ENCODE results near the gene ATP9B. TPM values are rescaled to one million over a fixed set of nuclear protein-coding genes. Genes with fewer than 3 reads are reported as not detected.

ATP9B gene
- total RNA-seq, 1 donor from 2014 or later: 48.6 TPM

- TF ChIP-seq CTCF (IDR thresholded peaks at IDR 0.05): no peak
- H3K36me3 ChIP-seq: no peaks in the 10 kb centered on the region
- H3K27me3 ChIP-seq (ENCODE audit: low read depth): no peaks in the 10 kb centered on the region
- no peaks in the 10 kb centered on the region for H3K9me3 ChIP-seq
- DNase-seq (peak; percentile 51), ATAC-seq (peak in 1 of 2 donors; percentile 3)
- peak overlapping the region; percentile 70 for H3K4me3 ChIP-seq
- peak overlapping the region; percentile 84 for H3K27ac ChIP-seq
- peaks cover 62% of the 10 kb centered on the region for H3K4me1 ChIP-seq
- intact Hi-C loops (cut with DNase I): no loop called here
Measured at GRCh38 chr18:79400591-79401381, 331.6 kb downstream of the ATP9B start.

GRCh38 chr18:79401494-79402208, 332.5 kb downstream of the ATP9B start:
- Histone ChIP-seq H3K4me3 (no peak overlapping the region), H3K27me3 (ENCODE audit: low read depth) (no peaks in the 10 kb centered on the region), H3K36me3 (no peaks in the 10 kb centered on the region), H3K27ac (peak overlapping the region; percentile 49), H3K4me1 (peaks cover 66% of the 10 kb centered on the region), H3K9me3 (no peaks in the 10 kb centered on the region)
- no peak for ATAC-seq
- peak; percentile 45 for DNase-seq
- intact Hi-C loops (cut with DNase I): no loop called here
- TF ChIP-seq CTCF (IDR thresholded peaks at IDR 0.05): no peak

GRCh38 chr18:79402209-79402576, 333.0 kb downstream of the ATP9B start:
- Histone ChIP-seq H3K27ac (peak overlapping the region; percentile 76), H3K27me3 (ENCODE audit: low read depth) (no peaks in the 10 kb centered on the region), H3K36me3 (no peaks in the 10 kb centered on the region), H3K9me3 (no peaks in the 10 kb centered on the region), H3K4me3 (no peak overlapping the region), H3K4me1 (peaks cover 64% of the 10 kb centered on the region)
- no peak for ATAC-seq
- TF ChIP-seq CTCF (IDR thresholded peaks at IDR 0.05): no peak
- peak; percentile 47 for DNase-seq
- intact Hi-C loops (cut with DNase I): no loop called here

- H3K4me3 ChIP-seq: peak overlapping the region; percentile 27
- peak overlapping the region; percentile 76 for H3K27ac ChIP-seq
- no peak for TF ChIP-seq CTCF (IDR thresholded peaks at IDR 0.05)
- intact Hi-C loops (cut with DNase I): no loop called here
- peaks cover 64% of the 10 kb centered on the region for H3K4me1 ChIP-seq
- DNase-seq (peak; percentile 78), ATAC-seq (peak; percentile 32 to 33)
- no peaks in the 10 kb centered on the region for H3K9me3 ChIP-seq
- no peaks in the 10 kb centered on the region for H3K27me3 ChIP-seq (ENCODE audit: low read depth)
- H3K36me3 ChIP-seq: no peaks in the 10 kb centered on the region
Measured at GRCh38 chr18:79402977-79403722, 334.0 kb downstream of the ATP9B start.

- Histone ChIP-seq H3K27me3 (ENCODE audit: low read depth) (no peaks in the 10 kb centered on the region), H3K4me3 (peak overlapping the region; percentile 27), H3K4me1 (peaks cover 64% of the 10 kb centered on the region), H3K27ac (peak overlapping the region; percentile 76), H3K36me3 (no peaks in the 10 kb centered on the region), H3K9me3 (no peaks in the 10 kb centered on the region)
- DNase-seq (peak; percentile 43), ATAC-seq (no peak)
- intact Hi-C loops (cut with DNase I): no loop called here
- TF ChIP-seq CTCF (IDR thresholded peaks at IDR 0.05): no peak
Measured at GRCh38 chr18:79403723-79404566, 334.8 kb downstream of the ATP9B start.
